SK-N-SH (cell line): ENCODE measurements around the gene SH2B3. TPM values are rescaled to one million over a fixed set of nuclear protein-coding genes. Genes with fewer than 3 reads are reported as not detected.
A peak's percentile ranks its signal among the peaks of the same experiment; 100 is the strongest.

Experiments
- CTCF ChIA-PET: fragments of 300-600, 350-600 bp; formaldehyde crosslinking; extraction: SDS; loops from one replicate; lab custom pipeline; 2021; lab: Yijun Ruan, JAX
- POLR2A ChIA-PET: fragments of 350-600 bp; sonication (Branson Sonifier 250); formaldehyde crosslinking; extraction: SDS; loops from one replicate; lab custom pipeline; 2020; ENCODE audit warnings: antibody characterized with exemption, inconsistent platforms; lab: Yijun Ruan, JAX
- DNase-seq: peaks from one replicate; pipeline ENCODE4 v3.0.0; 2012
- H2AFZ ChIP-seq: fragments of 200-600 bp; sonication (generic); 2 replicates; pipeline ENCODE4 v1.8.1; 2016; ENCODE audit warnings: antibody characterized with exemption, mild to moderate bottlenecking, low read depth
- H3F3A ChIP-seq: fragments of 200-600 bp; sonication (generic); replicated peaks from 2 replicates; pipeline ENCODE3; 2016; ENCODE audit warnings: antibody characterized with exemption, mild to moderate bottlenecking; ENCODE audit not compliant: insufficient read depth
- H3K27ac ChIP-seq, 2 experiments: fragments of 200-500 bp in 1 of 2; fragments of 200-600 bp in 1 of 2; sonication (Bioruptor generic) in 1 of 2; sonication (generic), shearing (Covaris generic) in 1 of 2; 2 replicates each; pipeline versions ENCODE4 v1.5.1 to v1.6.1; 2014 to 2016; ENCODE audit warnings: low read depth in 2 of 2, inconsistent platforms in 1 of 2, low read length in 1 of 2, mild to moderate bottlenecking in 1 of 2, mixed read lengths in 1 of 2
- H3K27me3 ChIP-seq: fragments of 200-600 bp; sonication (generic), shearing (Covaris generic); 2 replicates; pipeline ENCODE4 v1.6.1; 2016; ENCODE audit warnings: mixed run types; ENCODE audit not compliant: insufficient read depth
- H3K36me3 ChIP-seq, 2 experiments: fragments of 200-500 bp in 1 of 2; fragments of 200-600 bp in 1 of 2; sonication (Bioruptor generic) in 1 of 2; sonication (generic) in 1 of 2; replicated peaks in 1 of 2; 2 replicates each; pipeline versions ENCODE3 to v1.5.1; 2014 to 2016; ENCODE audit warnings: low read length in 1 of 2, mild to moderate bottlenecking in 1 of 2; ENCODE audit not compliant: insufficient read depth in 2 of 2, control insufficient read depth in 1 of 2
- H3K4me1 ChIP-seq, 2 experiments: fragments of 200-500 bp in 1 of 2; fragments of 200-600 bp in 1 of 2; sonication (Bioruptor generic) in 1 of 2; sonication (generic), shearing (Covaris generic) in 1 of 2; 2 replicates each; pipeline versions ENCODE4 v1.5.1 to v1.6.1; 2014 to 2016; ENCODE audit warnings: low read depth in 1 of 2, low read length in 1 of 2, mixed run types in 1 of 2; ENCODE audit not compliant: insufficient read depth in 2 of 2, control insufficient read depth in 1 of 2
- H3K4me2 ChIP-seq: fragments of 200-600 bp; sonication (generic), shearing (Covaris generic); 2 replicates; pipeline ENCODE4 v1.6.1; 2017; ENCODE audit warnings: mixed run types
- H3K4me3 ChIP-seq, 2 experiments: fragments of 200-500 bp in 1 of 2; fragments of 200-600 bp in 1 of 2; sonication (Bioruptor generic) in 1 of 2; sonication (generic), shearing (Covaris generic) in 1 of 2; 2 replicates each; pipeline versions ENCODE4 v1.5.1 to v1.8.1; 2014 to 2016; ENCODE audit warnings: low read depth in 2 of 2, inconsistent platforms in 1 of 2, low read length in 1 of 2, mild to moderate bottlenecking in 1 of 2, mixed read lengths in 1 of 2, moderate library complexity in 1 of 2
- H3K79me2 ChIP-seq: fragments of 200-600 bp; sonication (generic); 2 replicates; pipeline ENCODE4 v1.8.1; 2017; ENCODE audit warnings: mild to moderate bottlenecking; ENCODE audit not compliant: insufficient read depth
- H3K9ac ChIP-seq: fragments of 200-600 bp; sonication (generic); 2 replicates; pipeline ENCODE4 v1.6.1; 2017; ENCODE audit warnings: mixed run types
- H3K9me2 ChIP-seq: fragments of 200-600 bp; sonication (generic); 2 replicates; pipeline ENCODE4 v1.6.1; 2017; ENCODE audit warnings: mixed run types
- H3K9me3 ChIP-seq: fragments of 200-600 bp; sonication (generic); 2 replicates; pipeline ENCODE4 v1.6.1; 2017; ENCODE audit warnings: mixed run types, mild to moderate bottlenecking, moderate library complexity
- H4K20me1 ChIP-seq: fragments of 200-600 bp; sonication (generic); 2 replicates; pipeline ENCODE4 v1.6.1; 2017; ENCODE audit warnings: mild to moderate bottlenecking, mixed run types; ENCODE audit not compliant: insufficient read depth
- ELF1 ChIP-seq: IDR thresholded peaks from 2 replicates; pipeline ENCODE4 v1.4.0; 2012
- EZH2phosphoT487 ChIP-seq: fragments of 200-600 bp; sonication (generic); IDR thresholded peaks from 2 replicates; pipeline ENCODE4 v1.6.1; 2017; ENCODE audit warnings: low read depth, mixed run types, mild to moderate bottlenecking, antibody characterized with exemption, moderate library complexity, borderline replicate concordance
- FOSL2 ChIP-seq: IDR thresholded peaks from 2 replicates; pipeline ENCODE4 v1.4.0; 2012; ENCODE audit warnings: low read depth, mild to moderate bottlenecking, moderate library complexity, borderline replicate concordance
- GABPA ChIP-seq: IDR thresholded peaks from 2 replicates; pipeline ENCODE4 v1.4.0; 2012; ENCODE audit warnings: low read depth, mild to moderate bottlenecking
- MXI1 ChIP-seq: IDR thresholded peaks from 2 replicates; pipeline ENCODE4 v1.6.1; 2012; ENCODE audit warnings: mild to moderate bottlenecking, low read depth, low read length, improper control_type of control experiment
- NFIC ChIP-seq: IDR thresholded peaks from 2 replicates; pipeline ENCODE4 v1.4.0; 2012; ENCODE audit warnings: borderline replicate concordance
- RXRA ChIP-seq: IDR thresholded peaks from 2 replicates; pipeline ENCODE4 v1.4.0; 2012; ENCODE audit warnings: low read depth, mild to moderate bottlenecking, borderline replicate concordance
- WGBS: methylation state at CpG from one replicate; pipeline ENCODE4 v1.1.6; 2017; ENCODE audit warnings: low lambda C conversion rate; 5-methylcytosine and 5-hydroxymethylcytosine counted together
- polyA plus RNA-seq, 3 experiments: library from polyadenylated mRNA; depleted of rRNA; stranded (reverse); fragments of >200 nt; gene quantifications; 2 replicates each; pipeline ENCODE4 v1.2.3, GENCODE V29; 2012
- TF ChIP-seq, protein P1 (sequence below): fragments of 150-350 bp; IDR thresholded peaks from 2 replicates; pipeline ENCODE4 v1.6.1; 2017; ENCODE audit warnings: antibody characterized with exemption, low read length, low read depth, borderline replicate concordance
- TF ChIP-seq, protein P2 (sequence below): fragments of 150-350 bp; IDR thresholded peaks from 2 replicates; pipeline ENCODE4 v1.6.1; 2016; ENCODE audit warnings: mild to moderate bottlenecking, low read depth, low read length
- TF ChIP-seq, protein P3 (sequence below): IDR thresholded peaks from 2 replicates; pipeline ENCODE4 v1.6.1; 2012; ENCODE audit warnings: mild to moderate bottlenecking, low read depth, low read length, moderate library complexity
- TF ChIP-seq, protein P4 (sequence below): IDR thresholded peaks from 2 replicates; pipeline ENCODE4 v1.4.0; 2012; ENCODE audit warnings: low read depth, borderline replicate concordance

Gene SH2B3
- polyA plus RNA-seq, 1 of the 3 experiments (the other 2 are of a cell fraction): 15.6 TPM

DNA sequence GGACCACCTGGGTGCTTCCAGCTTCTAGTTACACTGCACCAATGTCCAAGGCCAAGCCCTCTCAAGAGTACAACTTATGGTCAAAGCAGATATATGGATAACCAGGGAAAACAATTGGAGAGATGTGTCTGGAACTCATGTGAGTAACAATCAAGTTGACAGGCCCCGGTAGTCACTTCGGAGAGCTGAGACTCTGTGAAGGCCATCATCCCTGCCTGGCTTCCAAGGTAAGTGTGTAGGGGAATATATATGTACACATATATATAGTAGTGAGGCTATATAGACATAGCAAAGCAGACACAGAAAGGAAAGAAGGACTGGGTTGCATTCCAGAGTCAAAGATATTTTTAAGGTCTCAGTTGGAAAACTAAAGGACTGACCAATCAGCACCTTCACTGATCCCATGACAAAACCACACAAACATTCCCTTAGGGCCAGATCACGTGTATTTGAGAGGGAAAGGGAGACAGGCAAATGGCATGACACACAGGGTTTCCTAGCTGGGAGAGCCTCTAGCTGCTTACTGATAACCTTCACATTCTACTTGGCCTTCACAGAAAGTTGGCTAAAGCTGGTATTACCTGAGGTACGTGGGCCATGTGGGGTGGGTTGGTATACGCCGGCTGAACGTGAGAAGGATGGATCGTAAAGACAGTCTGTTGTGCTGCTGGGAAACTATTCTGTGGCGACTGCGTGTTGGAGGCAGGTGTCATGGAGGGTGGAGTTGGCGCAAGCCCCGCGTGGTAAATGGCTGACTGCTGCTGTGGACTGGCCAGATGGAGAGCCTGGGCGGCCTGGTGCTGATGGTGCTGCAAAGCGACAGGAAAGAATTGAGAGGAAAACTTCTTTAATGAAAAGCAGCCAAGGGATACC lies 50.0 kb downstream of the SH2B3 start:
- Histone ChIP-seq H3K4me2 (no peak overlapping the region), H2AFZ (no peak overlapping the region), H3F3A (peaks cover 43% of the 10 kb centered on the region), H3K9me3 (no peaks in the 10 kb centered on the region), H3K36me3 (peaks cover 65 to 72% of the 10 kb centered on the region in 2 experiments), H3K27me3 (no peaks in the 10 kb centered on the region), H3K9me2 (no peaks in the 10 kb centered on the region; the same call in 1 of the 2 replicates), H3K79me2 (peaks cover 43% of the 10 kb centered on the region), H4K20me1 (peaks cover 9% of the 10 kb centered on the region), H3K27ac (peak overlapping the region; percentile 17 to 41; a peak in 3 of 4 replicates), H3K4me3 (no peak overlapping the region), H3K4me1 (peaks cover 4 to 30% of the 10 kb centered on the region in 2 experiments), H3K9ac (no peak overlapping the region)
- CTCF ChIA-PET: interaction anchor here (28.3 kb wide), 1 partner anchor 54 kb away, joined by 618 read pairs; the partner anchor contains the start of gene SH2B3
- DNase-seq: no peak
- POLR2A ChIA-PET: interaction anchor here (0.6 to 1.0 kb wide), 2 partner anchors 59 to 89 kb away, joined by 4 read pairs; no protein-coding TSS in a partner anchor
- TF ChIP-seq, protein P1, sequence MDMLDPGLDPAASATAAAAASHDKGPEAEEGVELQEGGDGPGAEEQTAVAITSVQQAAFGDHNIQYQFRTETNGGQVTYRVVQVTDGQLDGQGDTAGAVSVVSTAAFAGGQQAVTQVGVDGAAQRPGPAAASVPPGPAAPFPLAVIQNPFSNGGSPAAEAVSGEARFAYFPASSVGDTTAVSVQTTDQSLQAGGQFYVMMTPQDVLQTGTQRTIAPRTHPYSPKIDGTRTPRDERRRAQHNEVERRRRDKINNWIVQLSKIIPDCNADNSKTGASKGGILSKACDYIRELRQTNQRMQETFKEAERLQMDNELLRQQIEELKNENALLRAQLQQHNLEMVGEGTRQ: no peak
- TF ChIP-seq MXI1 (no peak), EZH2phosphoT487 (no peak), RXRA (no peak), ELF1 (no peak), FOSL2 (no peak), GABPA (no peak), NFIC (no peak)
- TF ChIP-seq, protein P2, sequence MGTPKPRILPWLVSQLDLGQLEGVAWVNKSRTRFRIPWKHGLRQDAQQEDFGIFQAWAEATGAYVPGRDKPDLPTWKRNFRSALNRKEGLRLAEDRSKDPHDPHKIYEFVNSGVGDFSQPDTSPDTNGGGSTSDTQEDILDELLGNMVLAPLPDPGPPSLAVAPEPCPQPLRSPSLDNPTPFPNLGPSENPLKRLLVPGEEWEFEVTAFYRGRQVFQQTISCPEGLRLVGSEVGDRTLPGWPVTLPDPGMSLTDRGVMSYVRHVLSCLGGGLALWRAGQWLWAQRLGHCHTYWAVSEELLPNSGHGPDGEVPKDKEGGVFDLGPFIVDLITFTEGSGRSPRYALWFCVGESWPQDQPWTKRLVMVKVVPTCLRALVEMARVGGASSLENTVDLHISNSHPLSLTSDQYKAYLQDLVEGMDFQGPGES: no peak
- TF ChIP-seq, protein P3, sequence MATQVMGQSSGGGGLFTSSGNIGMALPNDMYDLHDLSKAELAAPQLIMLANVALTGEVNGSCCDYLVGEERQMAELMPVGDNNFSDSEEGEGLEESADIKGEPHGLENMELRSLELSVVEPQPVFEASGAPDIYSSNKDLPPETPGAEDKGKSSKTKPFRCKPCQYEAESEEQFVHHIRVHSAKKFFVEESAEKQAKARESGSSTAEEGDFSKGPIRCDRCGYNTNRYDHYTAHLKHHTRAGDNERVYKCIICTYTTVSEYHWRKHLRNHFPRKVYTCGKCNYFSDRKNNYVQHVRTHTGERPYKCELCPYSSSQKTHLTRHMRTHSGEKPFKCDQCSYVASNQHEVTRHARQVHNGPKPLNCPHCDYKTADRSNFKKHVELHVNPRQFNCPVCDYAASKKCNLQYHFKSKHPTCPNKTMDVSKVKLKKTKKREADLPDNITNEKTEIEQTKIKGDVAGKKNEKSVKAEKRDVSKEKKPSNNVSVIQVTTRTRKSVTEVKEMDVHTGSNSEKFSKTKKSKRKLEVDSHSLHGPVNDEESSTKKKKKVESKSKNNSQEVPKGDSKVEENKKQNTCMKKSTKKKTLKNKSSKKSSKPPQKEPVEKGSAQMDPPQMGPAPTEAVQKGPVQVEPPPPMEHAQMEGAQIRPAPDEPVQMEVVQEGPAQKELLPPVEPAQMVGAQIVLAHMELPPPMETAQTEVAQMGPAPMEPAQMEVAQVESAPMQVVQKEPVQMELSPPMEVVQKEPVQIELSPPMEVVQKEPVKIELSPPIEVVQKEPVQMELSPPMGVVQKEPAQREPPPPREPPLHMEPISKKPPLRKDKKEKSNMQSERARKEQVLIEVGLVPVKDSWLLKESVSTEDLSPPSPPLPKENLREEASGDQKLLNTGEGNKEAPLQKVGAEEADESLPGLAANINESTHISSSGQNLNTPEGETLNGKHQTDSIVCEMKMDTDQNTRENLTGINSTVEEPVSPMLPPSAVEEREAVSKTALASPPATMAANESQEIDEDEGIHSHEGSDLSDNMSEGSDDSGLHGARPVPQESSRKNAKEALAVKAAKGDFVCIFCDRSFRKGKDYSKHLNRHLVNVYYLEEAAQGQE: no peak
- TF ChIP-seq, protein P4, sequence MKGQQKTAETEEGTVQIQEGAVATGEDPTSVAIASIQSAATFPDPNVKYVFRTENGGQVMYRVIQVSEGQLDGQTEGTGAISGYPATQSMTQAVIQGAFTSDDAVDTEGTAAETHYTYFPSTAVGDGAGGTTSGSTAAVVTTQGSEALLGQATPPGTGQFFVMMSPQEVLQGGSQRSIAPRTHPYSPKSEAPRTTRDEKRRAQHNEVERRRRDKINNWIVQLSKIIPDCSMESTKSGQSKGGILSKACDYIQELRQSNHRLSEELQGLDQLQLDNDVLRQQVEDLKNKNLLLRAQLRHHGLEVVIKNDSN: no peak
- 97% methylated on average over 15 of the region's 15 CpGs for WGBS
